Gastrocnemius medialis (tissue), 4 donors: ENCODE measurements around the gene LPCAT2.

ENCODE experiments used
- POLR2A ChIP-seq, 2 donors: fragments of 450-650 bp; IDR thresholded peaks; one replicate each; pipeline ENCODE4 v1.6.1; 2017; ENCODE audit warnings: antibody characterized with exemption in 2 of 2, mild to moderate bottlenecking in 2 of 2, moderate library complexity in 2 of 2
- TF ChIP-seq, protein P1 (sequence below), 5 experiments: fragments of 450-650 bp in 3 of 5; fragments of 200-600 bp in 2 of 5; sonication (generic) in 2 of 5; IDR thresholded peaks in 4 of 5; conservative IDR thresholded peaks in 1 of 5; 1 replicate in 4 of 5; 2 replicates in 1 of 5; pipeline ENCODE4 v1.5.1; 2016 to 2019; ENCODE audit warnings: antibody characterized with exemption in 5 of 5, mild to moderate bottlenecking in 3 of 5, moderate library complexity in 3 of 5

- TF ChIP-seq, protein P1, sequence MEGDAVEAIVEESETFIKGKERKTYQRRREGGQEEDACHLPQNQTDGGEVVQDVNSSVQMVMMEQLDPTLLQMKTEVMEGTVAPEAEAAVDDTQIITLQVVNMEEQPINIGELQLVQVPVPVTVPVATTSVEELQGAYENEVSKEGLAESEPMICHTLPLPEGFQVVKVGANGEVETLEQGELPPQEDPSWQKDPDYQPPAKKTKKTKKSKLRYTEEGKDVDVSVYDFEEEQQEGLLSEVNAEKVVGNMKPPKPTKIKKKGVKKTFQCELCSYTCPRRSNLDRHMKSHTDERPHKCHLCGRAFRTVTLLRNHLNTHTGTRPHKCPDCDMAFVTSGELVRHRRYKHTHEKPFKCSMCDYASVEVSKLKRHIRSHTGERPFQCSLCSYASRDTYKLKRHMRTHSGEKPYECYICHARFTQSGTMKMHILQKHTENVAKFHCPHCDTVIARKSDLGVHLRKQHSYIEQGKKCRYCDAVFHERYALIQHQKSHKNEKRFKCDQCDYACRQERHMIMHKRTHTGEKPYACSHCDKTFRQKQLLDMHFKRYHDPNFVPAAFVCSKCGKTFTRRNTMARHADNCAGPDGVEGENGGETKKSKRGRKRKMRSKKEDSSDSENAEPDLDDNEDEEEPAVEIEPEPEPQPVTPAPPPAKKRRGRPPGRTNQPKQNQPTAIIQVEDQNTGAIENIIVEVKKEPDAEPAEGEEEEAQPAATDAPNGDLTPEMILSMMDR (IDR thresholded peaks at IDR 0.05 in 4 of 5, conservative IDR thresholded peaks at IDR 0.05 in 1 of 5), result no peak
- no peak for TF ChIP-seq POLR2A (IDR thresholded peaks at IDR 0.05)
Measured at GRCh38 chr16:55464375-55464774, 44.5 kb upstream of the LPCAT2 start.
